ENCODE data around the gene FAM185A. TPM values are rescaled to one million over a fixed set of nuclear protein-coding genes. Genes with fewer than 3 reads are reported as not detected.

The FAM185A gene
- total and polyA plus RNA-seq, 2 of the 13 experiments (the other 11 are each of a cell fraction or from before 2014, with no cell fraction given), result 5.0 to 11.6 TPM

DNA sequence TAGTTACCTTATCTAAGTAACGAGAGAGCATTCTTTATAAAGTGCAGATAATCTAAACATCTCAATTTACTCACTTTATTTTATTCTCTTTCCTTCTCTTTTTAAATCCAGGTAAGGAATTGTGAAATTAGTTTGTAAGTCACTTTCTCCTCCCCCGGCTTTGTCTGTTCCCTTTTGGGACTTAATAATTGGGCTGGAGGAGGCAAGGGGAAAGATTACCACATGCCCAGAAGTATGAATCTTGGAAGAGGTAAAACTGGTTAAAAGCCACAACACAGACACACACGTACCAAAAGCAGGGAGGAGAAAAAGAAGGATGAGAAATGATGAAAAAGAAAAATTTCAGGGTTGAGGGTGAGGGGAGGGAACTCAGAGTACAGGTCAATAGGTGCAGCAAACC, 100.7 kb downstream of the FAM185A start (continued):
- TF ChIP-seq FOSL2 (CRISPR knock-in tag; IDR thresholded peaks at IDR 0.05) (no peak), CREB1 (IDR thresholded peaks at IDR 0.05) (no peak), CREB1 (CRISPR knock-in tag; IDR thresholded peaks at IDR 0.05) (no peak)

DNA sequence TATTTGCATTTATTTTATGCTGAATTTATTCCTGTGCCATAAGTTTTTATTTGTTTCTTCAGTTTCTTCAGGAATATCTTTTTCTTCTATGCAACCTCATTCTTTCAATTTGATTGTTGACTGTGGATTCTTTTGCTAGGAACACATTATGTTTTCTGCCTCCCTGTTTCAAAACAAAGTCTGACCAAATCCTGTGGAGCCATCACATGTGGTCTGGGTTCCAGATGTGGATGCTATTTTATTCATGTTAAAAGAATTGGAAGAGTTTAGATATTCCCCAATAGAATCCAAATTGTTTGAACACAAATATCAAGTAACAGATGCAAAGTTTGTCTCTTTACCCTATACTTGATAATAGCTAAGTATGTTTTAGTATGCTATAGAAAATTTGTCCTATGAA, 107.2 kb downstream of the FAM185A start:
- Histone ChIP-seq H4K20me1 (ENCODE audit: insufficient read depth, low read length) (no peaks in the 10 kb centered on the region), H3K4me3 (replicated peaks in 1 of 3; ENCODE audit: insufficient read depth in 1 of 3, low read depth in 2 of 3, low read length in 3 of 3) (no peak overlapping the region), H3K4me2 (ENCODE audit: low read depth, low read length) (no peak overlapping the region), H3K27me3 (ENCODE audit: control insufficient read depth in 1 of 2, insufficient read depth in 2 of 2, low read length in 2 of 2) (no peaks in the 10 kb centered on the region; a peak in 1 of 5 replicates), H3K79me2 (ENCODE audit: insufficient read depth, low read length) (no peaks in the 10 kb centered on the region), H3K4me1 (ENCODE audit: insufficient read depth, low read length) (peaks cover 23% of the 10 kb centered on the region), H3K27ac (ENCODE audit: extremely low read length, insufficient read depth, low read length) (no peak overlapping the region), H3K9me3 (ENCODE audit: low read length) (no peaks in the 10 kb centered on the region), H3K9ac (ENCODE audit: insufficient read depth, low read depth, low read length) (no peak overlapping the region), H2AFZ (ENCODE audit: low read length) (no peak overlapping the region), H3K36me3 (replicated peaks in 1 of 2; ENCODE audit: control insufficient read depth in 1 of 2, insufficient read depth in 2 of 2, low read length in 2 of 2) (no peaks in the 10 kb centered on the region)
- TF ChIP-seq MAF1 (CRISPR knock-in tag; IDR thresholded peaks at IDR 0.05; ENCODE audit: borderline replicate concordance), result no peak
- TF ChIP-seq HES4 (CRISPR knock-in tag; IDR thresholded peaks at IDR 0.05; ENCODE audit: borderline replicate concordance), result no peak
- TF ChIP-seq GATAD2A (CRISPR knock-in tag; IDR thresholded peaks at IDR 0.05), result no peak
- no peak for TF ChIP-seq ZSCAN20 (CRISPR knock-in tag; IDR thresholded peaks at IDR 0.05; ENCODE audit: borderline replicate concordance)
- no peak for TF ChIP-seq ZNF10 (CRISPR knock-in tag; IDR thresholded peaks at IDR 0.05; ENCODE audit: borderline replicate concordance, low read depth)
- TF ChIP-seq BORCS8-MEF2B (CRISPR knock-in tag; IDR thresholded peaks at IDR 0.05), result no peak
- no peak for TF ChIP-seq ZNF263 (CRISPR knock-in tag; IDR thresholded peaks at IDR 0.05)
- TF ChIP-seq ESRRA (CRISPR knock-in tag; IDR thresholded peaks at IDR 0.05; ENCODE audit: low read depth), result no peak
- no peak for TF ChIP-seq NRL (CRISPR knock-in tag; IDR thresholded peaks at IDR 0.05; ENCODE audit: borderline replicate concordance)
- TF ChIP-seq, protein P1, sequence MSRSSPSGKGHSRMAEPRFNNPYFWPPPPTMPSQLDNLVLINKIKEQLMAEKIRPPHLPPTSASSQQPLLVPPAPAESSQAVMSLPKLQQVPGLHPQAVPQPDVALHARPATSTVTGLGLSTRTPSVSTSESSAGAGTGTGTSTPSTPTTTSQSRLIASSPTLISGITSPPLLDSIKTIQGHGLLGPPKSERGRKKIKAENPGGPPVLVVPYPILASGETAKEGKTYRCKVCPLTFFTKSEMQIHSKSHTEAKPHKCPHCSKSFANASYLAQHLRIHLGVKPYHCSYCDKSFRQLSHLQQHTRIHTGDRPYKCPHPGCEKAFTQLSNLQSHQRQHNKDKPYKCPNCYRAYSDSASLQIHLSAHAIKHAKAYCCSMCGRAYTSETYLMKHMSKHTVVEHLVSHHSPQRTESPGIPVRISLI (CRISPR knock-in tag; IDR thresholded peaks at IDR 0.05; ENCODE audit: borderline replicate concordance), result no peak
- in situ Hi-C loops (cut with HindIII; ENCODE audit: extremely low pct_ligation_motif_present, low pct_unique_long_range_greater_than_20kb) (no loop called here), intact Hi-C loops (cut with micrococcal nuclease; ENCODE audit: unreplicated experiment) (no loop called here)
- no peak for FAIRE-seq
- no TSS peak for BruUV-seq (replicated peaks)
- no peak for DNase-seq (ENCODE audit: low spot score)
- ChIA-PET CTCF (ENCODE audit: low intra/inter-chr PET ratio, low total read pairs) (no interaction called here), POLR2A (no interaction called here)
- no peak for ATAC-seq

Small RNAs within 50 kb of the gene (small RNA-seq; reads per million reads assigned to genes)
- gene RNU6-1136P (ENCODE audit: insufficient read depth in 2 of 3, insufficient read length in 3 of 3, low read depth in 2 of 3, low replicate concordance in 1 of 3), result 0 reads per million in 3 experiments

Other genes starting within 250 kb of the FAM185A start
- gene RASA4B, start 231.2 kb upstream of the FAM185A start, total RNA-seq (2016; rRNA removed; fragmentation: Illumina TruSeq; extraction: Trizol), result 0.48 and 0.82 TPM in 2 replicates
- gene RASA4B, start 231.2 kb upstream of the FAM185A start, polyA plus RNA-seq (2011; rRNA removed), result 1.3 and 2.6 TPM in 2 replicates
- 0.79 and 2.4 TPM in 2 replicates for gene UPK3BL2, start 205.3 kb upstream of the FAM185A start, total RNA-seq (2016; rRNA removed; fragmentation: Illumina TruSeq; extraction: Trizol)
- 7.9 and 8.9 TPM in 2 replicates for gene UPK3BL2, start 205.3 kb upstream of the FAM185A start, polyA plus RNA-seq (2011; rRNA removed)
- gene SPDYE2, start 197.8 kb upstream of the FAM185A start, total RNA-seq (2016; rRNA removed; fragmentation: Illumina TruSeq; extraction: Trizol), result not detected in 2 replicates
- gene SPDYE2, start 197.8 kb upstream of the FAM185A start, polyA plus RNA-seq (2011; rRNA removed), result not detected in 2 replicates
- 24.0 and 28.0 TPM in 2 replicates for gene POLR2J3, start 176.4 kb upstream of the FAM185A start, total RNA-seq (2016; rRNA removed; fragmentation: Illumina TruSeq; extraction: Trizol)
- gene POLR2J3, start 176.4 kb upstream of the FAM185A start, polyA plus RNA-seq (2011; rRNA removed), result 34.2 and 36.5 TPM in 2 replicates
- gene RASA4, start 132.2 kb upstream of the FAM185A start, total RNA-seq (2016; rRNA removed; fragmentation: Illumina TruSeq; extraction: Trizol), result 0.59 and 1.1 TPM in 2 replicates
- gene RASA4, start 132.2 kb upstream of the FAM185A start, polyA plus RNA-seq (2011; rRNA removed), result 1.6 and 3.2 TPM in 2 replicates
- 3.5 and 6.3 TPM in 2 replicates for gene UPK3BL1, start 106.2 kb upstream of the FAM185A start, total RNA-seq (2016; rRNA removed; fragmentation: Illumina TruSeq; extraction: Trizol)
- gene UPK3BL1, start 106.2 kb upstream of the FAM185A start, polyA plus RNA-seq (2011; rRNA removed), result 13.8 and 20.5 TPM in 2 replicates
- gene SPDYE2B, start 98.7 kb upstream of the FAM185A start, total RNA-seq (2016; rRNA removed; fragmentation: Illumina TruSeq; extraction: Trizol), result not detected in 2 replicates
- not detected in 2 replicates for gene SPDYE2B, start 98.7 kb upstream of the FAM185A start, polyA plus RNA-seq (2011; rRNA removed)
- 0.22 and 1.6 TPM in 2 replicates for gene POLR2J2, start 77.3 kb upstream of the FAM185A start, total RNA-seq (2016; rRNA removed; fragmentation: Illumina TruSeq; extraction: Trizol)
- 2.7 and 2.8 TPM in 2 replicates for gene POLR2J2, start 77.3 kb upstream of the FAM185A start, polyA plus RNA-seq (2011; rRNA removed)
- gene LRRC17, start 164.0 kb downstream of the FAM185A start, total RNA-seq (2016; rRNA removed; fragmentation: Illumina TruSeq; extraction: Trizol), result 0.20 and 0.38 TPM in 2 replicates
- gene LRRC17, start 164.0 kb downstream of the FAM185A start, polyA plus RNA-seq (2011; rRNA removed), result 0.66 and 0.67 TPM in 2 replicates

Measured in HepG2 (cell line).